Fibroblast of gingiva (primary cell): ENCODE results near the gene MAPK11.
"Not testable (repeated sequence)": the region's sequence is repeated elsewhere in the genome, so short reads cannot be mapped to it uniquely, and the experiment has no call there.

Source experiments
- DNase-seq: peaks from one replicate; pipeline ENCODE4 v3.0.0-alpha.2; 2011; ENCODE audit warnings: low read depth

Gene MAPK11

GRCh38 chr22:50276143-50276542 is 6.0 kb upstream of the MAPK11 start:
- DNase-seq, result peak; percentile 87

GRCh38 chr22:50275181-50276055 is 5.2 kb upstream of the MAPK11 start:
- no peak for DNase-seq

GRCh38 chr22:50274771-50275170 is 4.6 kb upstream of the MAPK11 start:
- DNase-seq, result no peak

GRCh38 chr22:50274311-50274710 is 4.1 kb upstream of the MAPK11 start:
- peak; percentile 70 for DNase-seq

GRCh38 chr22:50273781-50274180 is 3.6 kb upstream of the MAPK11 start:
- DNase-seq, result not testable (repeated sequence)

- DNase-seq, result not testable (repeated sequence)
Observed at GRCh38 chr22:50273352-50273751, 3.2 kb upstream of the MAPK11 start.

GRCh38 chr22:50272044-50272802 is 2.0 kb upstream of the MAPK11 start:
- no peak for DNase-seq

- DNase-seq, result peak; percentile 34
Observed at GRCh38 chr22:50271519-50271970, 1.4 kb upstream of the MAPK11 start.

GRCh38 chr22:50270666-50271394 is 650 bp upstream of the MAPK11 start:
- peak; percentile 62 for DNase-seq

- no peak for DNase-seq
Observed at GRCh38 chr22:50269573-50269969, 609 bp downstream of the MAPK11 start.

GRCh38 chr22:50268655-50269113 is 1.5 kb downstream of the MAPK11 start:
- no peak for DNase-seq

GRCh38 chr22:50267591-50268390 is 2.4 kb downstream of the MAPK11 start:
- peak; percentile 38 for DNase-seq

- no peak for DNase-seq
Observed at GRCh38 chr22:50266994-50267393, 3.2 kb downstream of the MAPK11 start.

GRCh38 chr22:50264946-50265669 is 5.1 kb downstream of the MAPK11 start:
- no peak for DNase-seq

- DNase-seq, result no peak
Observed at GRCh38 chr22:50264104-50264745, 6.0 kb downstream of the MAPK11 start.

- no peak for DNase-seq
Observed at GRCh38 chr22:50262973-50263617, 7.1 kb downstream of the MAPK11 start.

- DNase-seq, result no peak
Observed at GRCh38 chr22:50262460-50262911, 7.7 kb downstream of the MAPK11 start.

GRCh38 chr22:50261615-50262459 is 8.3 kb downstream of the MAPK11 start, which contains the start of gene MAPK12:
Gene MAPK12 (minus strand): TSS chr22:50261683. CDS start chr22:50261509, 174 bp downstream.
- DNase-seq, result peak; percentile 25
